ENCODE data around the gene GTF2F2.
"Not testable (repeated sequence)": the region's sequence is repeated elsewhere in the genome, so short reads cannot be mapped to it uniquely, and the experiment has no call there.

Gene GTF2F2

DNA sequence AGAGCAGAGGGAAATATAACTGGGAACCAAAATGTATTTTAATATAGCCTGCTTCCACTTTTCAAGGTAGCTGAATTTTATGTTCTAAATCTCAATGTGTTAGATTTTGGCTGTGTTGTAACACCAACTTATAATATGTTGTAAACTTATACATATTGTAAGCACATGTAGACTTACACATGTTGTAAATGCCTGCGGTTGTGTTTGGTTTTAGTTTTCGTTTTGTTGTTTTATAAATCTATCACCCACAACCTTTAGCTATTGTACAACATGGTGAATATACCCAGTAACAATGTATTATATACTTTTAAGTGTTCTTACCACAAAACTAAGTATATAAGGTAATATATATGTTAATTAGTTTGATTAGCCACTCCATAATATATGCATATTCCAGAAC, 65.0 kb downstream of the GTF2F2 start:
- no peak overlapping the region for H3K27ac ChIP-seq (ENCODE audit: low read length)
- no peak overlapping the region for H3K4me3 ChIP-seq (ENCODE audit: low read length)
- no peaks in the 10 kb centered on the region for H3K4me1 ChIP-seq (ENCODE audit: control insufficient read depth, low read depth, low read length)
- no peak overlapping the region for H3K9ac ChIP-seq (ENCODE audit: low read length)
- no peaks in the 10 kb centered on the region for H3K9me3 ChIP-seq (ENCODE audit: control insufficient read depth, low read depth, low read length)
- no peaks in the 10 kb centered on the region for H3K27me3 ChIP-seq (ENCODE audit: control insufficient read depth, insufficient read depth, low read length)
- no peaks in the 10 kb centered on the region for H3K36me3 ChIP-seq (ENCODE audit: control insufficient read depth, low read depth, low read length)

DNA sequence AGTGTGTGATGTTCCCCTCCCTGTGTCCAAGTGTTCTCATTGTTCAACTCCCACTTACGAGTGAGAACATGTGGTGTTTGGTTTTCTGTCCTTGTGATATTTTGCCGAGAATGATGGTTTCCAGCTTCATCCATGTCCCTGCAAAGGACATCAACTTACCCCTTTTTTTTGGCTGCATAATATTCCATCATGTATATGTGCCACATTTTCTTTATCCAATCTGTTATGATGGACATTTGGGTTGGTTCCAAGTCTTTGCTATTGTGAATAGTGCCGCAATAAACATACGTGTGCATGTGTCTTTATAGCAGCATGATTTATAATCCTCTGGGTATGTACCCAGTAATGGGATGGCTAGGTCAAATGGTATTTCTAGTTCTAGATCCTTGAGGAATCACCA, 68.8 kb downstream of the GTF2F2 start:
- not testable (repeated sequence) for H3K9ac ChIP-seq (ENCODE audit: low read length); H3K9me3 ChIP-seq (ENCODE audit: control insufficient read depth, low read depth, low read length); H3K36me3 ChIP-seq (ENCODE audit: control insufficient read depth, low read depth, low read length); H3K4me1 ChIP-seq (ENCODE audit: control insufficient read depth, low read depth, low read length); H3K27me3 ChIP-seq (ENCODE audit: control insufficient read depth, insufficient read depth, low read length); H3K27ac ChIP-seq (ENCODE audit: low read length); H3K4me3 ChIP-seq (ENCODE audit: low read length)

GRCh38 chr13:45189511-45189910, 69.2 kb downstream of the GTF2F2 start:
- not testable (repeated sequence) for H3K36me3 ChIP-seq (ENCODE audit: control insufficient read depth, low read depth, low read length); H3K4me1 ChIP-seq (ENCODE audit: control insufficient read depth, low read depth, low read length); H3K27ac ChIP-seq (ENCODE audit: low read length); H3K27me3 ChIP-seq (ENCODE audit: control insufficient read depth, insufficient read depth, low read length); H3K9ac ChIP-seq (ENCODE audit: low read length); H3K4me3 ChIP-seq (ENCODE audit: low read length); H3K9me3 ChIP-seq (ENCODE audit: control insufficient read depth, low read depth, low read length)

- Histone ChIP-seq H3K9me3 (ENCODE audit: control insufficient read depth, low read depth, low read length) (no peaks in the 10 kb centered on the region), H3K9ac (ENCODE audit: low read length) (no peak overlapping the region), H3K36me3 (ENCODE audit: control insufficient read depth, low read depth, low read length) (no peaks in the 10 kb centered on the region), H3K27ac (ENCODE audit: low read length) (no peak overlapping the region), H3K4me1 (ENCODE audit: control insufficient read depth, low read depth, low read length) (peaks cover 6% of the 10 kb centered on the region), H3K27me3 (ENCODE audit: control insufficient read depth, insufficient read depth, low read length) (no peaks in the 10 kb centered on the region), H3K4me3 (ENCODE audit: low read length) (no peak overlapping the region)
These were observed 71.6 kb downstream of the GTF2F2 start for GRCh38 chr13:45191874-45192273.

DNA sequence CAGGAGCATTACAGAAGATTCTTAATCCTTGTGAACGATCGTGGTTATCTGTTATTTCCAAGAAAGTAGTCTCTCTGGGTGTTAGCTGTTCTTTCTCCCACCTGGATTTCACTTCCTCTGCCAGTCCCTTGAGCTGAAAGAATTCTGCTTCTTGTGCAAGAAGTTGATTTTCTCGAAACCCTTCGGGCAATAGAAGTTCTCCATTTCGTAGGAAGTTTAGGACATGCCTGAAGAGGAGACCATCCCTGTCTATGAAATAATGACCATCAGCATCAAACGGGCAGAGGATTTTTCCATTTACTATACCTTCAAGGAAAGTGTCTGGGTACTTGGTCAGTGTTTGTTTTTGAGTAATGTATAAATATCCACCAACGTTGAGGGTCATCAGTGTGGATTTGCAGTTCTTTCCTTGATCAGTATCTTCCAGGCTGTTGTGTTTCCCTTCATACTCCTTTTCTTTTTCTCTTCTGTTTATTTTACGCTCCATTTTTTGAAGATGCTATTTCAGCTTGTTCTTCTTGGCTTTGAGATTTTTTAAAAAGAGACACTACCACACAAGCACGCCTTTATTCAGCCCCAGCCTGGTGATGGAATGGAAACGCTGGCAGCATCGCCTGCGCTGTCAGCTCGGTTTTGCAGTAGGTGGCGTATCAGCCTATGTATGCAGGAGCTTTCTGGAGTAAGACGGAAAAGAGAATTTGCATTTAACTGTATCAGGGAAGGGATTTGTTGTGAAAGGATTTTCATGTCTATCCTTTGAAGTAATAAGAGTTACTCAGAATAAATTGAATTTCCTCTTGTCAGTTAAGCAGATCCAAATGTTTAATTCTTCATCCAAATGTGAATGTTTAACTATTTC, 74.0 kb downstream of the GTF2F2 start:
- Histone ChIP-seq H3K4me1 (ENCODE audit: control insufficient read depth, low read depth, low read length) (peaks cover 6% of the 10 kb centered on the region), H3K27ac (ENCODE audit: low read length) (no peak overlapping the region)

GRCh38 chr13:45195421-45195820, 75.1 kb downstream of the GTF2F2 start:
- no peaks in the 10 kb centered on the region for H3K9me3 ChIP-seq (ENCODE audit: control insufficient read depth, low read depth, low read length)
- no peak overlapping the region for H3K4me3 ChIP-seq (ENCODE audit: low read length)
- H3K4me1 ChIP-seq (ENCODE audit: control insufficient read depth, low read depth, low read length): peaks cover 6% of the 10 kb centered on the region
- no peaks in the 10 kb centered on the region for H3K27me3 ChIP-seq (ENCODE audit: control insufficient read depth, insufficient read depth, low read length)
- no peaks in the 10 kb centered on the region for H3K36me3 ChIP-seq (ENCODE audit: control insufficient read depth, low read depth, low read length)
- H3K27ac ChIP-seq (ENCODE audit: low read length): peak overlapping the region; percentile 52
- no peak overlapping the region for H3K9ac ChIP-seq (ENCODE audit: low read length)

More for the DNA sequence above, 74.0 kb downstream of the GTF2F2 start:
- no peaks in the 10 kb centered on the region for H3K27me3 ChIP-seq (ENCODE audit: control insufficient read depth, insufficient read depth, low read length)
- H3K36me3 ChIP-seq (ENCODE audit: control insufficient read depth, low read depth, low read length): no peaks in the 10 kb centered on the region
- no peak overlapping the region for H3K4me3 ChIP-seq (ENCODE audit: low read length)
- H3K9ac ChIP-seq (ENCODE audit: low read length): no peak overlapping the region
- H3K9me3 ChIP-seq (ENCODE audit: control insufficient read depth, low read depth, low read length): no peaks in the 10 kb centered on the region

DNA sequence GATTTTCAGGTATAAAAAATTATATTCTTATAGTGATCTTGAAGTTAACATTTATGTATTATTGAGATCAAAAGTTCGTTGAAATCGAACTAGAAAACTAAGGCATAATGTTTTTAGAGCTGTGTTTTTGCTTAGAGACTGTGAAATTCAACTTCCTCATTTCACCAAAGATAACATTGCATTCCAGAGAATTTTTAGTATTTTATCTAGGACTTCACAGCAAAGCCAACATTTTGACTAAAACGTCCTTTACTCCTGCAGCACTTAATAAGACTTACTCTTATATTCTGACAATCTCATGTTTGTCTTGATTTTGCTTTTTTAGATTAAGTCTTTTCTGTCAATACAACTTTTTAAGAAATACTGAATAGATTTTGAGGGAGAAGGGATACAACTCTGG, 75.8 kb downstream of the GTF2F2 start:
- Histone ChIP-seq H3K27me3 (ENCODE audit: control insufficient read depth, insufficient read depth, low read length) (no peaks in the 10 kb centered on the region), H3K27ac (ENCODE audit: low read length) (no peak overlapping the region), H3K9ac (ENCODE audit: low read length) (no peak overlapping the region), H3K9me3 (ENCODE audit: control insufficient read depth, low read depth, low read length) (no peaks in the 10 kb centered on the region), H3K4me3 (ENCODE audit: low read length) (no peak overlapping the region), H3K4me1 (ENCODE audit: control insufficient read depth, low read depth, low read length) (peaks cover 6% of the 10 kb centered on the region), H3K36me3 (ENCODE audit: control insufficient read depth, low read depth, low read length) (no peaks in the 10 kb centered on the region)

DNA sequence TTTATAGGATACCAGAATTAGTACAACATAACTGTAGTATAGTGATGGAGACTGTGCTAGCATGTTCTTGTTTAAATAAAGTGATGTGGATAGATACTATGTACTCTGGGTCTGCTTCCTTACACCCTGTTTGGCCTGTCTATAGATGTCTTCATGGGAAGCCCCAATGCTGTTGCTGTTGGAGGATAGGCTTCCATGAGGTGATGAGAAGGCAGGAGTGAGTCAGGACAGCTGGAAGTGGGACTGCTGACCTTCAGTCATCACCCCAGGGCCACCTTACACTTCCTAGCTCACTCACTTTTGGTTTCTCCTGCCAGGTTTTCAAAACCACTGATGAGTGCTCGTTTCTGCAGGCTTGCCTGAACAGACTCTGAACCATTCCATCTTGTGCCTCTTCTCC, 76.3 kb downstream of the GTF2F2 start:
- no peaks in the 10 kb centered on the region for H3K9me3 ChIP-seq (ENCODE audit: control insufficient read depth, low read depth, low read length)
- H3K4me3 ChIP-seq (ENCODE audit: low read length): no peak overlapping the region
- no peaks in the 10 kb centered on the region for H3K27me3 ChIP-seq (ENCODE audit: control insufficient read depth, insufficient read depth, low read length)
- no peak overlapping the region for H3K27ac ChIP-seq (ENCODE audit: low read length)
- H3K4me1 ChIP-seq (ENCODE audit: control insufficient read depth, low read depth, low read length): peaks cover 6% of the 10 kb centered on the region
- H3K36me3 ChIP-seq (ENCODE audit: control insufficient read depth, low read depth, low read length): no peaks in the 10 kb centered on the region
- no peak overlapping the region for H3K9ac ChIP-seq (ENCODE audit: low read length)

GRCh38 chr13:45198041-45198440, 77.7 kb downstream of the GTF2F2 start:
- Histone ChIP-seq H3K4me1 (ENCODE audit: control insufficient read depth, low read depth, low read length) (peaks cover 6% of the 10 kb centered on the region), H3K27ac (ENCODE audit: low read length) (no peak overlapping the region), H3K9me3 (ENCODE audit: control insufficient read depth, low read depth, low read length) (no peaks in the 10 kb centered on the region), H3K27me3 (ENCODE audit: control insufficient read depth, insufficient read depth, low read length) (no peaks in the 10 kb centered on the region), H3K9ac (ENCODE audit: low read length) (no peak overlapping the region), H3K36me3 (ENCODE audit: control insufficient read depth, low read depth, low read length) (no peaks in the 10 kb centered on the region), H3K4me3 (ENCODE audit: low read length) (no peak overlapping the region)

- Histone ChIP-seq H3K9ac (ENCODE audit: low read length) (no peak overlapping the region), H3K27me3 (ENCODE audit: control insufficient read depth, insufficient read depth, low read length) (no peaks in the 10 kb centered on the region), H3K9me3 (ENCODE audit: control insufficient read depth, low read depth, low read length) (no peaks in the 10 kb centered on the region), H3K4me1 (ENCODE audit: control insufficient read depth, low read depth, low read length) (peaks cover 6% of the 10 kb centered on the region), H3K27ac (ENCODE audit: low read length) (no peak overlapping the region), H3K36me3 (ENCODE audit: control insufficient read depth, low read depth, low read length) (no peaks in the 10 kb centered on the region), H3K4me3 (ENCODE audit: low read length) (no peak overlapping the region)
These were observed 78.6 kb downstream of the GTF2F2 start for GRCh38 chr13:45198924-45199323.

DNA sequence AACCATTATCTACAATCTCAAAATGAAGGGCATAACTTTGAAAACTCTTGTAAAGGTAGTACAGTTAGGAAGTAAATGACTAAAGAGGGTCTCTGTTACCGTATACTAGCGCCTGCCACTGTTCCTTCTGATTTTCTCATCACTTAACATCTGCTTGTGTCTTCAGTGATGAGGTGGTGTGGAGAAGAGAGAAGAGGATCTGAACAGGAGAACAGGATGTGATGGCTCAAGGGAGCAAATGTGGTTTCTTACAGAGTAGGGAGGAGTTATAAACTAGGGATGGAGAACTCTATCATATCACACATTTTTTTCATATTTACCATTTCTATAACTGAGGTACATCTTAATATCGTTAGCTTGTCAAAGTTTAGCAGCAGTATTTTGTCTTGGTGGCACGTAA, 79.4 kb downstream of the GTF2F2 start:
- Histone ChIP-seq H3K36me3 (ENCODE audit: control insufficient read depth, low read depth, low read length) (no peaks in the 10 kb centered on the region), H3K4me3 (ENCODE audit: low read length) (no peak overlapping the region), H3K9ac (ENCODE audit: low read length) (no peak overlapping the region), H3K27ac (ENCODE audit: low read length) (no peak overlapping the region), H3K27me3 (ENCODE audit: control insufficient read depth, insufficient read depth, low read length) (no peaks in the 10 kb centered on the region), H3K9me3 (ENCODE audit: control insufficient read depth, low read depth, low read length) (no peaks in the 10 kb centered on the region), H3K4me1 (ENCODE audit: control insufficient read depth, low read depth, low read length) (no peaks in the 10 kb centered on the region)

DNA sequence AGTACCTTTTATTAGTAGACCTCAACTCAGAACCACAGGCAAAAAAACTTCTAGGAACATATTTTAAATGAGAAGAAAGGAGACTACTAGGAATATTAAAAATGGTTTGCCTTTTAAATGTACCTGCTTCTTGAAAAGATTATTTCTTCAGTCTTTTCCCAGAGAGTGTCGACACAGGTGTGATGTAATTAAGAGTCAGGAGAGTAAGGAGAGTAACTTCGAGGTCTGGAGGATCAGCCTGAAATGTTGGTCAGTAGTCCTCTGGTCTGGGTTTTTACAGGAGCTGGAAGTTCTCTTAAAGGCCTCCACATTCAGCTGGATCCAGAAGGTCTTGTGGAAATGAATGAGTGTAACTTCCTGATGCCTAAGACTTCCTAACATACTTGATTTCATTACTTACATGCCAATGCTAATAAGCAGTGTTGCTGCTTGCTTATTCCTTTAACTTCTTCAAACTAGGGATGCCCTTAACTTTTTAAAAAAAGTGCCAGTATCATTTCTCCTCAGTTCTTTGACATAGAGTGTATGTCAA, 80.5 kb downstream of the GTF2F2 start, which contains the start of gene KCTD4:
Gene KCTD4, minus strand, starts transcription at position 345 of the 532 bp plus-strand sequence. CDS start 6,478 bp downstream, outside the sequence.
- H3K9me3 ChIP-seq (ENCODE audit: control insufficient read depth, low read depth, low read length): no peaks in the 10 kb centered on the region
- no peaks in the 10 kb centered on the region for H3K4me1 ChIP-seq (ENCODE audit: control insufficient read depth, low read depth, low read length)
- no peaks in the 10 kb centered on the region for H3K27me3 ChIP-seq (ENCODE audit: control insufficient read depth, insufficient read depth, low read length)
- H3K36me3 ChIP-seq (ENCODE audit: control insufficient read depth, low read depth, low read length): no peaks in the 10 kb centered on the region
- H3K27ac ChIP-seq (ENCODE audit: low read length): no peak within 1 kb of the TSS
- no peak within 1 kb of the TSS for H3K4me3 ChIP-seq (ENCODE audit: low read length)
- H3K9ac ChIP-seq (ENCODE audit: low read length): no peak within 1 kb of the TSS
